PC-3 (cell line): ENCODE data around the gene DSTN.

ENCODE experiments used
- EZH2 ChIP-seq: fragments of 300-600 bp; sonication (generic); IDR thresholded peaks from one replicate; pipeline ENCODE4 v1.6.1; 2017; ENCODE audit warnings: antibody characterized with exemption, mild to moderate bottlenecking, low read length; ENCODE audit not compliant: unreplicated experiment
- EZH2phosphoT487 ChIP-seq: fragments of 300-600 bp; sonication (generic); IDR thresholded peaks from 2 replicates; pipeline ENCODE4 v1.6.1; 2018; ENCODE audit warnings: mild to moderate bottlenecking, antibody characterized with exemption, low read length, borderline replicate concordance
- TF ChIP-seq, protein P1 (sequence below): fragments of 300-600 bp; sonication (generic); conservative IDR thresholded peaks from 2 replicates; pipeline ENCODE4 v1.5.1; 2017; ENCODE audit warnings: antibody characterized with exemption, low read depth, mild to moderate bottlenecking, low read length

DNA sequence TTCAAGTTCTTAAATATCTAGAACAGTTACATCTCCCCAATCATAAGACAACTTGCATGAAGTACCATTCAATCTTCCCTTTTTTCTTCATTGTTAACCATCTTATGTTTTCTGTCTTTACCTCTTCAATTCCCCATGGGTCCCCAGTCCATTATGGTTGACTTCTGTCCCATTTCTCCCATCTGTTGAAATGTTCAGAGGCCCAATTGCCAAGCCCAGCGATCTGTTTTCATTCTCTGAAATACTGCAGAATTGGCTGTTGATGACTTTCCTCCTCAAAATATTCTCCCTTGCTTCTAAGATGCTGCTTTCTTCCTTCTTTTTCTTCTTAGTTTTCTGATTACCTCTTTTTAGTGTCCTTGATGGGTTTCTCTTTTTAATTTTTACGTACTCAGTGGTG is 26.0 kb downstream of the DSTN start:
- TF ChIP-seq, protein P1, sequence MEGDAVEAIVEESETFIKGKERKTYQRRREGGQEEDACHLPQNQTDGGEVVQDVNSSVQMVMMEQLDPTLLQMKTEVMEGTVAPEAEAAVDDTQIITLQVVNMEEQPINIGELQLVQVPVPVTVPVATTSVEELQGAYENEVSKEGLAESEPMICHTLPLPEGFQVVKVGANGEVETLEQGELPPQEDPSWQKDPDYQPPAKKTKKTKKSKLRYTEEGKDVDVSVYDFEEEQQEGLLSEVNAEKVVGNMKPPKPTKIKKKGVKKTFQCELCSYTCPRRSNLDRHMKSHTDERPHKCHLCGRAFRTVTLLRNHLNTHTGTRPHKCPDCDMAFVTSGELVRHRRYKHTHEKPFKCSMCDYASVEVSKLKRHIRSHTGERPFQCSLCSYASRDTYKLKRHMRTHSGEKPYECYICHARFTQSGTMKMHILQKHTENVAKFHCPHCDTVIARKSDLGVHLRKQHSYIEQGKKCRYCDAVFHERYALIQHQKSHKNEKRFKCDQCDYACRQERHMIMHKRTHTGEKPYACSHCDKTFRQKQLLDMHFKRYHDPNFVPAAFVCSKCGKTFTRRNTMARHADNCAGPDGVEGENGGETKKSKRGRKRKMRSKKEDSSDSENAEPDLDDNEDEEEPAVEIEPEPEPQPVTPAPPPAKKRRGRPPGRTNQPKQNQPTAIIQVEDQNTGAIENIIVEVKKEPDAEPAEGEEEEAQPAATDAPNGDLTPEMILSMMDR: no peak
- no peak for TF ChIP-seq EZH2
- TF ChIP-seq EZH2phosphoT487: no peak
